Activated naive CD8-positive, alpha-beta T cell (primary cell): ENCODE measurements around the gene SREK1IP1.
"Not testable (repeated sequence)": the region's sequence is repeated elsewhere in the genome, so short reads cannot be mapped to it uniquely, and the experiment has no call there.

Experiments
- H3K27ac Mint-ChIP-seq: one replicate; pipeline ENCODE4 v1.8.0; 2021; ENCODE audit warnings: mixed read lengths
- H3K27me3 Mint-ChIP-seq: one replicate; pipeline ENCODE4 v1.8.0; 2021; ENCODE audit warnings: mixed read lengths
- H3K36me3 Mint-ChIP-seq: one replicate; pipeline ENCODE4 v1.8.0; 2021; ENCODE audit warnings: mixed read lengths
- H3K4me1 Mint-ChIP-seq: one replicate; pipeline ENCODE4 v1.8.0; 2021; ENCODE audit warnings: low read depth, mixed read lengths
- H3K4me3 Mint-ChIP-seq: one replicate; pipeline ENCODE4 v1.8.0; 2021; ENCODE audit warnings: mild to moderate bottlenecking, mixed read lengths
- H3K9me3 Mint-ChIP-seq: one replicate; pipeline ENCODE4 v1.8.0; 2021; ENCODE audit warnings: low read depth, mixed read lengths

Gene SREK1IP1

DNA sequence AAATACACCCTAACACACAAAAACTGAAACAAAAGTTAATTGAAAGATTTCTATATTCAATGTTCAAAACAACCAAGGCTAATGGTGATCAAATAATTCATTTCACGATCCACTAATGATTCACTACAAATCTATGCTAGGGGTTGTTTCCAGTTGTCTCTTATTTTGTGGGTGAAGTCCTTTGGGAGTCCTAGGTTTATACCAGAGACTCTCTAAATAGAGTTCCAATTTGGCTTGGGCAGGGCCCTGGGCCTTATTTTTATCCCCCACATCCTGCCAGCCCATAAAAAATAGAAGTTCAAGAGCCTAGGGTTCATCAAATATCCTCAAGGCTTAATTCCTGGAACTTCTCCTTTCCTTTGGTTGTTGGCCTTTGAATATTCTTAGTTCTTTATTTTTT is 26.1 kb downstream of the SREK1IP1 start:
- Mint-ChIP-seq H3K4me3 (no peak overlapping the region), H3K9me3 (no peaks in the 10 kb centered on the region), H3K4me1 (peaks cover 9% of the 10 kb centered on the region), H3K36me3 (peaks cover 7% of the 10 kb centered on the region), H3K27me3 (no peaks in the 10 kb centered on the region), H3K27ac (no peak overlapping the region)

DNA sequence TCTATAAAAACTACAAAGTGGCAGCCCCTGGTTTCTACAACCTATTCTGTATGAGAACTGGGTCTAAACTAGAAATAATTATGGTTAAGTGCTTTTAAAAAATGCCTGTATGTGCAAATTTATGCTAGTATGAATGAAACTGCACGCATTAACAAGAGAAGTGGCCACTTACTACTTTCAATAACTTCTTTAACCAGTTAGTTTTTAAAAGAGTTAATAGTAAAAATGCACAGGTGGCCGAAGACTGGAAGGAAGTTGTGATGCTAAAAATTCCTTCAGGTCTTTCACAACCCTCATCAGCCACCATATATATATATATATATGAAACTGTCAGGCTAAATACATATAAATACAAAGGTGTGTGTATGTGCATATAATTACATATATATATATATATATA is 41.3 kb downstream of the SREK1IP1 start:
- H3K9me3 Mint-ChIP-seq: no peaks in the 10 kb centered on the region

DNA sequence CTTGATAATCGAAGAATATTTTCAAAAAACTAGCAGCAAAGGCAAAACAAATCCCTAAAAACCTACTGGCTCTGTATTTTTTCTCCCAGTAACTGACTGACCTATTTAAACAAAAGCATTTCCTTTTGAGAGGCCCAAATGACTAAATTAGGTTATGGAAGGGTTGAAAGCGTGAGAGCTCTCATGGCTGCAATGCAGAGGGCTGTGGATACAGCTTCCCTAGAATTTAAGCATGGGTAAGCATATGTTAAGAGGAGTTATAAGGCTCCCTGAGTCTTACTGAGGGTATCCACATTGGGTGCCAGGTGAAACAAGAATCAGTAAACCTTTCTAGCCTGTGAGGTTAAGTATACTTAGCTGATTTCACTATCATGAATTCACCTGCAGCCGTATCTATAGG is 45.9 kb downstream of the SREK1IP1 start:
- peaks cover 16% of the 10 kb centered on the region for H3K36me3 Mint-ChIP-seq
- H3K27me3 Mint-ChIP-seq: no peaks in the 10 kb centered on the region
- no peaks in the 10 kb centered on the region for H3K4me1 Mint-ChIP-seq
- H3K9me3 Mint-ChIP-seq: peaks cover 3% of the 10 kb centered on the region
- H3K27ac Mint-ChIP-seq: no peak overlapping the region
- no peak overlapping the region for H3K4me3 Mint-ChIP-seq

More for the DNA sequence above, 41.3 kb downstream of the SREK1IP1 start:
- H3K27me3 Mint-ChIP-seq: no peaks in the 10 kb centered on the region
- peaks cover 16% of the 10 kb centered on the region for H3K36me3 Mint-ChIP-seq
- H3K27ac Mint-ChIP-seq: no peak overlapping the region
- peaks cover 1% of the 10 kb centered on the region for H3K4me1 Mint-ChIP-seq
- no peak overlapping the region for H3K4me3 Mint-ChIP-seq

DNA sequence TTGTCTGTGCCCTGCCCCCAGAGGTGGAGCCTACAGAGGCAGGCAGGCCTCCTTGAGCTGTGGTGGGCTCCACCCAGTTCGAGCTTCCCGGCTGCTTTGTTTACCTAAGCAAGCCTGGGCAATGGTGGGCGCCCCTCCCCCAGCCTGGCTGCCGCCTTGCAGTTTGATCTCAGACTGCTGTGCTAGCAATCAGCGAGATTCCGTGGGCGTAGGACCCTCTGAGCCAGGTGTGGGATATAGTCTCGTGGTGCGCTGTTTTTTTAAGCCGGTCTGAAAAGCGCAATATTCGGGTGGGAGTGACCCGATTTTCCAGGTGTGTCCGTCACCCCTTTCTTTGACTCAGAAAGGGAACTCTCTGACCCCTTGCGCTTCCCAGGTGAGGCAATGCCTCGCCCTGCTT is 54.0 kb downstream of the SREK1IP1 start:
- not testable (repeated sequence) for H3K27ac Mint-ChIP-seq, H3K27me3 Mint-ChIP-seq, H3K9me3 Mint-ChIP-seq, H3K4me3 Mint-ChIP-seq, H3K36me3 Mint-ChIP-seq, H3K4me1 Mint-ChIP-seq

DNA sequence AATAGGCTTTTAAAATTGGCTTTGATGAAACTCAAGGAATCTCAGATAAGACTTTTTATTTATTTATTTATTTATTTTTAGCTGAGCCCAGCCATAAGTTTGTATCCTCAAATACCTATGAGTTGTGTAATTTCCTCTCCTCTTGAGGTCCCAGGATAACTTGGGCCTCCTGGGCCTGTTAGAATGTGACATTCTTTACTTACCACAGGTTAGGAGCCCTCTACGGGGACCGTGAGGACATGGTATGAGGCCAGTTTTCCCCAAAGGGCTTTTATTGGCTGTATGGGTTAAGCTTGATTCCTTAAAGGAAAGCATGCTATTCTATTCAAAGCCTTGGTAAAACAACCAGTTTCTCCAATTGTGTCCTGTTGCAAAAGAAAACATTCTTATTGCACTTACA is 61.3 kb downstream of the SREK1IP1 start:
- Mint-ChIP-seq H3K4me1 (no peaks in the 10 kb centered on the region), H3K27me3 (no peaks in the 10 kb centered on the region), H3K9me3 (no peaks in the 10 kb centered on the region), H3K36me3 (peaks cover 2% of the 10 kb centered on the region), H3K4me3 (no peak overlapping the region), H3K27ac (no peak overlapping the region)

DNA sequence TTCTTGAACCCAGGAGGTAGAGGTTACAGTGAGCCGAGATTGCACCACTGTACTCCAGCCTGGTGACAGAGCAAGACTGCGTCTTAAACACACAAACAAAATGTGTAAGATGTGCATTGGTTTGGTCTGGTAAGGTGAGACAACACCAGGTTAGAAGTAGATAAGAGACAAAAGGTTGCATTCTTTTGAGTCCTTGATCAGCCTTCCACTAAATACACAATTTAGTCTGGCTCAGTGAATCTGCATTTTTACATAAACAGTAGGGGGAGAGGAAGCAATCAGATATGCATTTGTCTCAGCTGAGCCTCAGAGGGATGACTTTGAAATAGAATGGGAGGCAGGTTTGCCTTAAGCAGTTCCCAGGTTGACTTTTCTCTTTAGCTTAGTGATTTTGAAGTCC is 62.4 kb downstream of the SREK1IP1 start:
- H3K9me3 Mint-ChIP-seq, H3K4me1 Mint-ChIP-seq, H3K36me3 Mint-ChIP-seq, H3K4me3 Mint-ChIP-seq, H3K27ac Mint-ChIP-seq, H3K27me3 Mint-ChIP-seq: not testable (repeated sequence)

DNA sequence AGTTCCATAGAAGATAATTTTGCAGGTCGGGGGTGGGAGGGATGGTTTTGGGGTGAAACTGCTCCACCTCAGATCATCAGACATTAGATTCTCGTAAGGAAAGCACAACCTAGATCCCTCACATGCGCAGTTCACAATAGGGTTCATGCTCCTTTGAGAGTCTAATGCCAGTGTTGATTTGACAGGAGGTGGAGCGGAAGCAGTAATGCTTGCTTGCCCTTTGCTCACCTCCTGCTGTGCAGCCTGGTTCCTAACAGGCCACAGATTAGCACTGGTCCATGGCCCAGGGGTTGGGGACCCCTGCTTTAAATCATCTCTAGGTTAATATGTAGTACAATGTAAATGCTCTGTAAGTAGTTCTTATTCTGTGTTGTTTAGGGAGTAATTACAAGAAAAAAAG is 67.7 kb downstream of the SREK1IP1 start:
- peaks cover 2% of the 10 kb centered on the region for H3K27me3 Mint-ChIP-seq
- H3K36me3 Mint-ChIP-seq: no peaks in the 10 kb centered on the region
- H3K4me1 Mint-ChIP-seq: no peaks in the 10 kb centered on the region
- no peak overlapping the region for H3K27ac Mint-ChIP-seq
- peaks cover 12% of the 10 kb centered on the region for H3K9me3 Mint-ChIP-seq
- no peak overlapping the region for H3K4me3 Mint-ChIP-seq

DNA sequence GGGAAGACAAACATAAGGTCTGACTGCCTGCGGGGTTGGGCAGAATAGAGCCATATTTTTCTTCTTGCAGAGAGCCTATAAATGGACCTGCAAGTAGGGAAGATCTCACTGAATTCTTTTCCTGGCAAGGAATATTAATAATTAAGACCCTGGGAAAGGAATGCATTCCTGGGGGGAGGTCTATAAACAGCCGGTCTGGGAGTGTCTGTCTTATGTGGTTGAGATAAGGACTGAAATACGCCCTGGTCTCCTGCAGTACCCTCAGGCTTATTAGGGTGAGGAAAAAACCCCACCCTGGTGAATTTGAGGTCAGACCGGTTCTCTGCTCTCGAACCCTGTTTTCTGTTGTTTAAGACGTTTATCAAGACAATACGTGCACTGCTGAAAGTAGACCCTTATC is 72.1 kb downstream of the SREK1IP1 start:
- H3K27ac Mint-ChIP-seq, H3K4me1 Mint-ChIP-seq, H3K36me3 Mint-ChIP-seq, H3K4me3 Mint-ChIP-seq: not testable (repeated sequence)
- Mint-ChIP-seq H3K27me3 (peaks cover 17% of the 10 kb centered on the region), H3K9me3 (peaks cover 18% of the 10 kb centered on the region)

DNA sequence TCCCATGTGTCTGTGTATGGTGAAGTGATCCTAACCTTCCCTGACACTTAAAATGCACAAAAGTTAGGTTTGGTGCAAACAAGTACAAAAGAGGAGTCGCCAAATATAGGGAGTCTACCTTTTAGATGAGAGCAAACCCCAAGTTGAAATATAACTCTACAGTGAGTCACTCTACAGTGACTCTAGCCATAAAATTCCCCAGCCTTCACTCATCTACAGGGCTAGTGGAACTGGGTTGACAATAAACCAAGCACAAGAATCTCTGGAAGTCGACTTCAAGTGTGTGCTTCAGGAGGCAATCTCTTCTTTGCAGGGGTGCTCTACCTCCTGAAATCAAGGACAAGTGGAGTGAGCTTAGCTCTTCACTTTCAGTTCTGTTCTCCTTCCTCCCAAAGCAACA is 74.9 kb downstream of the SREK1IP1 start:
- Mint-ChIP-seq H3K4me1 (peaks cover 6% of the 10 kb centered on the region), H3K9me3 (peaks cover 18% of the 10 kb centered on the region), H3K27me3 (peaks cover 25% of the 10 kb centered on the region), H3K36me3 (no peaks in the 10 kb centered on the region), H3K4me3 (no peak overlapping the region), H3K27ac (no peak overlapping the region)

DNA sequence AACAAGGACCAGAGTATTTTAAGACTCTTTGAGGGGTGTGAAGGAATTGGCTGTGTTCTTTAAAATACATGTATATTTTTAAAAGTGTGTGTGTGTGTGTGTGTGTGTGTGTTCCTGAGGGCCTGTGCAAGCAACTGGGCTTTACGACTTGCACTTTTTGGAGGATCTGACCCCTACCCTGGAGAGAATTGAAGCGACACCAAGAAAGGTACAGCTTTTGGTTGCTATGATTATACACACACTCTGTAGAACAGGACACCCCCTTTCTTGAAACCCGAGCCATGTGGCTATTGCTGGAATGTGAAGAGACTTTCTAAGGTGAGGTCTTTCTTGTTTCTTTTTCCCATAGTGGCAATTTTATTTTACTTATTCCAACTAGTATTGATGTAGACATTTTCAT is 77.2 kb downstream of the SREK1IP1 start:
- Mint-ChIP-seq H3K4me3 (no peak overlapping the region), H3K9me3 (peaks cover 9% of the 10 kb centered on the region), H3K27me3 (peaks cover 28% of the 10 kb centered on the region), H3K27ac (no peak overlapping the region), H3K4me1 (peaks cover 6% of the 10 kb centered on the region), H3K36me3 (no peaks in the 10 kb centered on the region)

DNA sequence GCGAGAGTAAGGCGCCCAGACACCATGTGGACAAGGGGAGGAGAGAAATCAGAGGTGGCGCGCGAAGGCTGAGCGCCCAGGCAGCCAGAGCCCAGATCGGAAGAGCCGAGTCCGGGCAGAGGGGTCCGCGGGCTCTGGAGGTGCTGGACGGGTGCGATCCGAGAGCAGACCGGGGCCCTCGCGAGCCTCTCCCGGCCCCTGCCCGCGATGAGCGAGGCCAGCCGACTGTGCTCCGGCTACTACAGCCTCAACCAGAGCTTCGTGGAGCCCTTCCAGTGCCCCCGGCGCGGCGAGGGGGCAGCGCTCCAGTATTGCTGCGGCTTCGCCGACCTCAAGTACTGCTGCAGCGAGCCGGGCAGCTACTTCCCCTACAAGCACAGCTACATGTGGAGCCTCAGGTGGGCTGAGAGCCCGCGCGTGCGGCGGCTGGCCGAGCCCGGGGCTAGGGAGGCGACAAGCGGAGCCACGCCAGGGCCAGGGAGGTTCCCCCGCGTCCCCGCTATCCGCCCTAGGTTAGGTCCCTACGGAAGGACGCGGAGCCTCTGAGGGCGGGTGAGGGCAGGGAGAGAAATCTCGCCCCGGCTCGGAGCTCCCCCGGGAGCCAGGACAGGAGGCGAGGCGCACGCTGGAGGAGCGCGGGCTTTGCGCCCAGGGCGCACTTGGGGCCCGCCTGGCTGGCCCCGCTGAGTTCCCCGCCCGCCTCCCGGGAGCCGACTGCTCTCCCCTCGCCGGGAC is 77.9 kb downstream of the SREK1IP1 start, which contains the start of gene SHISAL2B:
Gene SHISAL2B, plus strand, starts transcription at position 87 of the 735 bp plus-strand sequence. Its CDS starts 121 bp downstream, at position 208.
- peaks cover 28% of the 10 kb centered on the region for H3K27me3 Mint-ChIP-seq
- peaks cover 3% of the 10 kb centered on the region for H3K9me3 Mint-ChIP-seq
- H3K4me3 Mint-ChIP-seq: peak within 1 kb of the TSS; percentile 74
- no peaks in the 10 kb centered on the region for H3K36me3 Mint-ChIP-seq
- no peak within 1 kb of the TSS for H3K27ac Mint-ChIP-seq
- peaks cover 6% of the 10 kb centered on the region for H3K4me1 Mint-ChIP-seq

DNA sequence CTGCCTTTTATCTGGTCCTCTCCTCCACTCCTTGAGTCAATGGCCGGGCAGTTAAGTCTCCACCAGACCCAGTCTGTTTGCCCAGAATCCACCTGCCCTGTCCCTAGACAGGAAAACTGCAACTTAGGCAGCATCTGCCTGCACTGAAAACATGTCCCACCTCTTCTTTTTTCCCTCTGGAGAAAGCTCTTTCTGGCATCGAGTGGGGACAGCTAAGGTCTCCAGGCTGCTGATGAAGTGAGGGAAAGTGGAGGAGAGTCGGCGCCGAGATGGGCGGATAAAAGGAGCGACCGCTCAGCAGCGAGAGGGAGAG is 78.4 kb downstream of the SREK1IP1 start:
- no peaks in the 10 kb centered on the region for H3K9me3 Mint-ChIP-seq
- H3K27me3 Mint-ChIP-seq: peaks cover 26% of the 10 kb centered on the region
- H3K27ac Mint-ChIP-seq: no peak overlapping the region
- H3K4me1 Mint-ChIP-seq: peaks cover 6% of the 10 kb centered on the region
- peak overlapping the region; percentile 74 for H3K4me3 Mint-ChIP-seq
- no peaks in the 10 kb centered on the region for H3K36me3 Mint-ChIP-seq

DNA sequence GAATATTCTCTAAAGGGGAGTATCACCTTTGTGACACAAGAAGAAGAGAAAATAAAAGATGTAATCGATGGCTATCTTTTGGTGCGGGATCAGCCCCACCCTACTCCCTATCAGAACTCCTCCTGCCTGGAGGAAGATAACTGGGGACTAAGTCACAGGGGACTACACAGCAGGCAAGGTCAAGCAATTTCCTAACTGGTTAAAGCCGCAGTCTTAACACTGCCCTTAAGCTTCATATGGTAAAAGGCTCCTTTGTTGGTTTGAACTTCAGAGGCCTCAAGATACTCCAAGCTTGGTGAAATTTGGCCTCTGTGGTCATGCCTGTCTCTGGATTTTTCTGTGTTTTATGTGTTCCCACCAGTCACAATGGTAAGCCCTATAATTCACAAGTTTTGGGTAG is 79.5 kb downstream of the SREK1IP1 start:
- H3K36me3 Mint-ChIP-seq: no peaks in the 10 kb centered on the region
- peaks cover 6% of the 10 kb centered on the region for H3K4me1 Mint-ChIP-seq
- peaks cover 24% of the 10 kb centered on the region for H3K27me3 Mint-ChIP-seq
- no peak overlapping the region for H3K4me3 Mint-ChIP-seq
- no peak overlapping the region for H3K27ac Mint-ChIP-seq
- no peaks in the 10 kb centered on the region for H3K9me3 Mint-ChIP-seq

DNA sequence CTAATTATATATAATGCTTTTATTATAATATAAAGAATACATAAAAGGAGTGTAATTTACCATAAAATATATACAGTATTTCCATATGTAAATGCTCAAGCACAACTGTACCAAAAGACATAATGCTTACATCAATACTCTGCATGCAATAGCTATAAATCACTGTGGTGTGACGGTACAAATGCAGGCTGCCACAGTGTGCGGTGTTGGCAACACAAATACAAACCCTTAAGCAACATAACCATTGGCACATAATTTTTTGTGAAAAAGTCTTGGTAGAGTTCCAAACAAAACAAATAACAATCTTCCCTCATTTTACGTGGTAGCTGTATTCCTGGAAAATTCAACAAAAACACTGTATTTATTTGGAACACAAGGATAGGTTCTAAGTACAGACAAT is 80.1 kb downstream of the SREK1IP1 start:
- Mint-ChIP-seq H3K4me1 (peaks cover 6% of the 10 kb centered on the region), H3K27me3 (peaks cover 20% of the 10 kb centered on the region), H3K9me3 (no peaks in the 10 kb centered on the region), H3K4me3 (no peak overlapping the region), H3K27ac (no peak overlapping the region), H3K36me3 (no peaks in the 10 kb centered on the region)

DNA sequence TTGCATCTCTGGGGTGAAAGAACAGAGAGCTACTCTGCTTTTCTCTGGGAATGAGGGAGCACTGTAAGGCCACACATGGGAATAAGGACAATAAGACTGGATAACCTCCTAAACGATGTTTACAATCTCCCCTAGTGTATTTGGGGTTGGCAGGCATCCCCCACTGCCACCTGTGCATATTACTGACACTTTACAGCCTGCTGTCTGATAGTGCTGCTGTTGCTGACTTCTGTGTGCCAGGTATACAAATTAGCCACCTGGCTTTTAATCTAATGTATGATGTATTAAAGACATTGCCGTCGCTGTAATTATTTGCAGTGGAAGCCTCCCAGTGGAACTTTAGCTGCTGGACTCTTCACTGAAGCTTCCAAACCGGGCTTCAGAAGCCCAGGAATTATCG is 82.6 kb downstream of the SREK1IP1 start:
- Mint-ChIP-seq H3K4me1 (peaks cover 6% of the 10 kb centered on the region), H3K27ac (no peak overlapping the region), H3K4me3 (no peak overlapping the region), H3K36me3 (no peaks in the 10 kb centered on the region), H3K9me3 (no peaks in the 10 kb centered on the region), H3K27me3 (peaks cover 11% of the 10 kb centered on the region)

DNA sequence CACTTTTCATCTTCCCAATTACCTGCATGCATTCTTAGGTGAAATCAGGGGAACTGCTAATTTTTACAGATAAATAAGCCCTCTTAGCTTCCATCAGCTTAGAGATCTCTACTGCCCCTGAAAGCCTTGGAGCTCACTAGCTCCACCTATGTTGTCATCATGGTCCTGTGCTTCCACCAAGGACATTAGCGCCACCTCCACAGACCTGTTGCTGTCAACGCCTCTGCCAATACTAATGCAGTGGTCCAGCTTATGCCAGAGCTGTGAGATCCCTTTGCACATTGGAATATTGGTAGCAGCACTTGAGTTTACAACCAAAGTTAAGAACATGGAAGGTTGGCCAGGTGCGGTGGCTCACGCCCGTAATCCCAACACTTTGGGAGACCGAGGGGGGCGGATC is 85.9 kb downstream of the SREK1IP1 start:
- Mint-ChIP-seq H3K36me3 (no peaks in the 10 kb centered on the region), H3K4me3 (no peak overlapping the region), H3K4me1 (no peaks in the 10 kb centered on the region), H3K27me3 (peaks cover 9% of the 10 kb centered on the region), H3K27ac (no peak overlapping the region), H3K9me3 (no peaks in the 10 kb centered on the region)
